A549 (cell line): ENCODE results near the gene PTGDS. TPM values are rescaled to one million over a fixed set of nuclear protein-coding genes. Genes with fewer than 3 reads are reported as not detected.

Source experiments
- ATAC-seq, 2 experiments: fragments of 200-7000 bp in 1 of 2; fragments of >200 bp in 1 of 2; cut with Nextera tagmentation in 1 of 2; cut with Tn5 transposase in 1 of 2; 3 replicates each; pipeline versions ENCODE4 v1.8.0 to v1.9.1; 2018 to 2020; ENCODE audit warnings: mild to moderate bottlenecking in 1 of 2, moderate library complexity in 1 of 2
- CTCF ChIA-PET: fragments of 300-600 bp; sonication (Branson Sonifier 250); formaldehyde crosslinking; extraction: SDS; loops from one replicate; lab custom pipeline; 2021; ENCODE audit warnings: antibody characterized with exemption, inconsistent platforms; lab: Yijun Ruan, JAX
- POLR2A ChIA-PET: fragments of 350-600 bp; formaldehyde crosslinking; extraction: SDS; loops from one replicate; lab custom pipeline; 2021; ENCODE audit warnings: antibody characterized with exemption, inconsistent platforms; lab: Yijun Ruan, JAX
- DNase-seq, 2 experiments: peaks; one replicate each; pipeline versions ENCODE4 v3.0.0 to v3.0.0-alpha.2; 2011 to 2016; ENCODE audit warnings: low read depth in 1 of 2, low spot score in 1 of 2
- FAIRE-seq: peaks from 2 replicates; lab custom pipeline; 2011; peaks lifted over from hg19 to GRCh38; lab: Jason Lieb, UNC
- H3K27ac ChIP-seq, 2 experiments: fragments of >200 bp; sonication (Bioruptor Twin); formaldehyde crosslinking; 3 replicates each; pipeline ENCODE4 v1.5.1; 2016 to 2017
- H3K4me1 ChIP-seq: fragments of >200 bp; sonication (Bioruptor Twin); formaldehyde crosslinking; 3 replicates; pipeline ENCODE4 v1.6.1; 2016
- H3K4me2 ChIP-seq: fragments of >200 bp; sonication (Bioruptor Twin); formaldehyde crosslinking; 3 replicates; pipeline ENCODE4 v1.6.1; 2016
- H3K4me3 ChIP-seq: fragments of >200 bp; sonication (Bioruptor Twin); formaldehyde crosslinking; 3 replicates; pipeline ENCODE4 v1.5.1; 2016
- H3K9me3 ChIP-seq: fragments of >200 bp; sonication (Bioruptor Twin); formaldehyde crosslinking; 3 replicates; pipeline ENCODE4 v1.6.1; 2016
- ATOH8 ChIP-seq: fragments of 250-450 bp; sonication (Bioruptor Pico); IDR thresholded peaks from 2 replicates; pipeline ENCODE4 v1.5.0; 2020; ENCODE audit warnings: low read depth, mild to moderate bottlenecking, moderate library complexity
- BHLHE40 ChIP-seq: IDR thresholded peaks from 2 replicates; pipeline ENCODE4 v1.6.1; 2012; ENCODE audit warnings: low read depth, low read length, inconsistent platforms
- CBX8 ChIP-seq: fragments of 200-600 bp; sonication (generic); IDR thresholded peaks from 2 replicates; pipeline ENCODE4 v1.6.1; 2016
- CEBPB ChIP-seq, 2 experiments: fragments of >200 bp in 1 of 2; sonication (Bioruptor Twin) in 1 of 2; formaldehyde crosslinking in 1 of 2; IDR thresholded peaks; 2 replicates each; pipeline ENCODE4 v1.6.1; 2012 to 2016
- E2F6 ChIP-seq: IDR thresholded peaks from 2 replicates; pipeline ENCODE4 v1.6.1; 2012; ENCODE audit warnings: low read depth, borderline replicate concordance
- EHF ChIP-seq: fragments of 250-450 bp; sonication (Bioruptor Pico); IDR thresholded peaks from 2 replicates; pipeline ENCODE4 v1.5.0; 2020; ENCODE audit warnings: mild to moderate bottlenecking
- EHMT2 ChIP-seq: fragments of 200-600 bp; sonication (generic); IDR thresholded peaks from 2 replicates; pipeline ENCODE4 v1.6.1; 2016; ENCODE audit warnings: antibody characterized with exemption, low read depth, mild to moderate bottlenecking, moderate library complexity
- ESRRA ChIP-seq: fragments of 150-350 bp; IDR thresholded peaks from 2 replicates; pipeline ENCODE4 v1.6.1; 2014; ENCODE audit warnings: mild to moderate bottlenecking, low read length, borderline replicate concordance
- FOSB ChIP-seq: fragments of 250-450 bp; sonication (Bioruptor Pico); IDR thresholded peaks from 2 replicates; pipeline ENCODE4 v1.5.0; 2020; ENCODE audit warnings: mild to moderate bottlenecking, moderate library complexity
- HDAC2 ChIP-seq: fragments of 200-600 bp; sonication (generic); IDR thresholded peaks from 2 replicates; pipeline ENCODE4 v1.6.1; 2016
- HMGXB4 ChIP-seq: fragments of 250-450 bp; sonication (Bioruptor Pico); IDR thresholded peaks from 2 replicates; pipeline ENCODE4 v1.5.0; 2021; ENCODE audit warnings: mild to moderate bottlenecking, moderate library complexity, borderline replicate concordance
- JUN ChIP-seq, 2 experiments: fragments of >200 bp; sonication (Bioruptor Twin); formaldehyde crosslinking; IDR thresholded peaks; 2 replicates in 1 of 2; 3 replicates in 1 of 2; pipeline ENCODE4 v1.6.1; 2016 to 2017
- KDM1A ChIP-seq: fragments of 200-600 bp; sonication (generic); IDR thresholded peaks from 2 replicates; pipeline ENCODE4 v1.6.1; 2016; ENCODE audit warnings: low read depth, mild to moderate bottlenecking
- KDM5A ChIP-seq: fragments of 200-600 bp; sonication (generic); IDR thresholded peaks from 2 replicates; pipeline ENCODE4 v1.6.1; 2016; ENCODE audit warnings: antibody characterized with exemption, mild to moderate bottlenecking
- MAFK ChIP-seq: fragments of 450-650 bp; IDR thresholded peaks from 2 replicates; pipeline ENCODE4 v1.6.1; 2014; ENCODE audit not compliant: partially characterized antibody
- MAZ ChIP-seq: fragments of 150-350 bp; IDR thresholded peaks from 2 replicates; pipeline ENCODE4 v1.6.1; 2014; ENCODE audit warnings: antibody characterized with exemption, low read depth, low read length, borderline replicate concordance
- POLR2A ChIP-seq: IDR thresholded peaks from 2 replicates; pipeline ENCODE4 v1.6.1; 2012; ENCODE audit warnings: mild to moderate bottlenecking, low read length
- SMC3 ChIP-seq: fragments of >200 bp; sonication (Bioruptor Twin); formaldehyde crosslinking; IDR thresholded peaks from 3 replicates; pipeline ENCODE4 v1.6.1; 2018; ENCODE audit warnings: inconsistent platforms
- SREBF2 ChIP-seq: fragments of 450-650 bp; IDR thresholded peaks from 2 replicates; pipeline ENCODE4 v1.6.1; 2014; ENCODE audit warnings: mild to moderate bottlenecking, moderate library complexity
- TFCP2L1 ChIP-seq: fragments of 250-450 bp; sonication (Bioruptor Pico); IDR thresholded peaks from 2 replicates; pipeline ENCODE4 v1.5.0; 2021; ENCODE audit warnings: mild to moderate bottlenecking
- TP53 ChIP-seq: fragments of 250-450 bp; sonication (Bioruptor Pico); IDR thresholded peaks from 2 replicates; pipeline ENCODE4 v1.5.0; 2021; ENCODE audit warnings: mild to moderate bottlenecking, moderate library complexity
- ZNF302 ChIP-seq: fragments of 250-450 bp; sonication (Bioruptor Pico); IDR thresholded peaks from 2 replicates; pipeline ENCODE4 v1.9.0; 2021; ENCODE audit warnings: inconsistent platforms, mild to moderate bottlenecking, moderate library complexity
- WGBS: methylation state at CpG from one replicate; pipeline ENCODE4 v1.1.6; 2017; ENCODE audit errors: missing lambda C conversion rate; 5-methylcytosine and 5-hydroxymethylcytosine counted together
- polyA plus RNA-seq, 4 experiments: library from polyadenylated mRNA; depleted of rRNA in 3 of 4; stranded (reverse); fragments of >200 nt; fragmentation: RNase III in 1 of 4; extraction: RNeasy Plus Mini Kit Qiagen cat#74134 plus additional on column Dnase treatment in 1 of 4; gene quantifications; 2 replicates in 3 of 4; 3 replicates in 1 of 4; pipeline ENCODE4 v1.2.3, GENCODE V29; 2011 to 2017

The PTGDS gene
- polyA plus RNA-seq, 2 of the 4 experiments (the other 2 are of a cell fraction): 0.26 to 0.31 TPM

GRCh38 chr9:136970361-136970760 lies 6.9 kb upstream of the PTGDS start:
- FAIRE-seq (no peak), ATAC-seq (no peak), DNase-seq (no peak)
- CTCF ChIA-PET: interaction anchor here (1.0 to 7.8 kb wide), 4 partner anchors 10 to 65 kb away, joined by 3 to 64 read pairs (median 10); partner anchors contain the start of genes C8G and FBXW5
- peaks cover 10% of the 10 kb centered on the region for H3K4me1 ChIP-seq
- TF ChIP-seq HMGXB4 (no peak), FOSB (CRISPR knock-in tag) (no peak), EHF (CRISPR knock-in tag) (no peak)
- 81% methylated on average over 5 of the region's 11 CpGs for whole genome bisulfite sequencing
- H3K9me3 ChIP-seq: no peaks in the 10 kb centered on the region
- no peak overlapping the region; a peak in 1 of 6 replicates for H3K27ac ChIP-seq
- no peak overlapping the region for H3K4me3 ChIP-seq
- POLR2A ChIA-PET: no interaction called here
- no peak overlapping the region for H3K4me2 ChIP-seq

- CTCF ChIA-PET: interaction anchor here (1.0 to 7.8 kb wide), 6 partner anchors 10 to 64 kb away, joined by 3 to 64 read pairs (median 5); partner anchors contain the start of genes C8G and FBXW5
- Histone ChIP-seq H3K4me3 (no peak overlapping the region), H3K27ac (no peak overlapping the region), H3K4me1 (peaks cover 10% of the 10 kb centered on the region), H3K9me3 (no peaks in the 10 kb centered on the region), H3K4me2 (no peak overlapping the region)
- TF ChIP-seq TFCP2L1 (CRISPR knock-in tag): no peak
- no peak for TF ChIP-seq BHLHE40
- TF ChIP-seq E2F6: no peak
- no peak for TF ChIP-seq HDAC2
- TF ChIP-seq KDM5A: no peak
- no peak for TF ChIP-seq CEBPB (IDR thresholded peaks at IDR 0.05)
- TF ChIP-seq CBX8: no peak
- TF ChIP-seq ATOH8 (CRISPR knock-in tag): no peak
- TF ChIP-seq MAZ: no peak
- no peak for TF ChIP-seq ZNF302
- no peak for TF ChIP-seq SMC3
- no peak for TF ChIP-seq EHMT2
- POLR2A ChIA-PET: interaction anchor here (0.9 kb wide), 1 partner anchor 20 kb away, joined by 3 read pairs; the partner anchor contains the start of gene PAXX
- no peak for DNase-seq
- 68% methylated on average over 12 of the region's 14 CpGs for WGBS
- no peak for ATAC-seq
- FAIRE-seq: no peak
These were observed 5.6 kb upstream of the PTGDS start for GRCh38 chr9:136971746-136972145.

- ChIA-PET POLR2A (interaction anchor here (0.9 kb wide), 1 partner anchor 20 kb away, joined by 3 read pairs; the partner anchor contains the start of gene PAXX), CTCF (interaction anchor here (1.5 to 7.8 kb wide), 4 partner anchors 26 to 63 kb away, joined by 3 to 64 read pairs (median 10); partner anchors contain the start of genes C8G and FBXW5)
- no peak for TF ChIP-seq JUN (IDR thresholded peaks at IDR 0.05)
- H3K4me2 ChIP-seq: no peak overlapping the region
- no peak overlapping the region for H3K27ac ChIP-seq
- H3K9me3 ChIP-seq: no peaks in the 10 kb centered on the region
- no peak for FAIRE-seq
- 61% methylated on average over 9 of the region's 11 CpGs for WGBS
- H3K4me1 ChIP-seq: peaks cover 10% of the 10 kb centered on the region
- ATAC-seq: no peak
- no peak for DNase-seq
- H3K4me3 ChIP-seq: no peak overlapping the region
These were observed 5.0 kb upstream of the PTGDS start for GRCh38 chr9:136972335-136972734.

GRCh38 chr9:136972743-136973142 lies 4.6 kb upstream of the PTGDS start:
- ATAC-seq: no peak
- Histone ChIP-seq H3K4me3 (no peak overlapping the region), H3K9me3 (no peaks in the 10 kb centered on the region), H3K4me2 (no peak overlapping the region), H3K27ac (no peak overlapping the region), H3K4me1 (peaks cover 13% of the 10 kb centered on the region)
- no peak for FAIRE-seq
- DNase-seq: no peak
- WGBS: 52% methylated on average over 10 of the region's 13 CpGs
- POLR2A ChIA-PET: interaction anchor here (0.5 kb wide), 1 partner anchor 173 kb away, joined by 3 read pairs; no protein-coding TSS in a partner anchor
- TF ChIP-seq SREBF2 (no peak), TP53 (CRISPR knock-in tag) (no peak), POLR2A (no peak), CBX8 (no peak), ESRRA (no peak), KDM1A (no peak), MAFK (no peak), KDM5A (no peak)
- CTCF ChIA-PET: interaction anchor here (0.9 to 7.8 kb wide), 6 partner anchors 8 to 63 kb away, joined by 4 to 64 read pairs (median 10); partner anchors contain the start of genes ABCA2, C8G and FBXW5
